Measurements from ENCODE around the gene LDHAL6A. TPM values are rescaled to one million over a fixed set of nuclear protein-coding genes. Genes with fewer than 3 reads are reported as not detected.

The LDHAL6A gene
- total and polyA plus RNA-seq, 2 donors (not counting 3 experiments of a cell fraction or from before 2014, with no cell fraction given): not detected

GRCh38 chr11:18461909-18462308, 6.3 kb downstream of the LDHAL6A start:
- FAIRE-seq (no peak), DNase-seq (ENCODE audit: low read depth, low spot score) (no peak)
- POLR2A ChIA-PET: no interaction called here
- Histone ChIP-seq H3K9me3 (replicated peaks; ENCODE audit: control insufficient read depth, insufficient read depth, low read length) (no peaks in the 10 kb centered on the region), H3K9me1 (replicated peaks; ENCODE audit: control insufficient read depth, extremely low read depth, insufficient read depth, low read length) (no peaks in the 10 kb centered on the region), H2AFZ (ENCODE audit: low read depth, low read length) (no peak overlapping the region), H3K4me2 (ENCODE audit: insufficient read depth, low read length) (no peak overlapping the region), H3K27me3 (ENCODE audit: control insufficient read depth in 2 of 2, insufficient read depth in 2 of 2, low read length in 2 of 2) (no peaks in the 10 kb centered on the region), H3K79me2 (ENCODE audit: control insufficient read depth, insufficient read depth, low read length) (no peaks in the 10 kb centered on the region), H3K36me3 (ENCODE audit: control insufficient read depth in 2 of 2, extremely low read depth in 1 of 2, insufficient read depth in 2 of 2, low read length in 2 of 2) (no peaks in the 10 kb centered on the region), H3K4me1 (ENCODE audit: control insufficient read depth, extremely low read depth, insufficient read depth, low read length) (peaks cover 5% of the 10 kb centered on the region), H4K20me1 (replicated peaks; ENCODE audit: control insufficient read depth, extremely low read depth, insufficient read depth, low read length) (no peaks in the 10 kb centered on the region), H3K4me3 (replicated peaks in 1 of 3; ENCODE audit: insufficient read depth in 1 of 3, low read depth in 1 of 3, low read length in 3 of 3) (no peak overlapping the region), H3K27ac (ENCODE audit: insufficient read depth, low read depth, low read length) (no peak overlapping the region), H3K9ac (replicated peaks; ENCODE audit: extremely low read depth, insufficient read depth, low read length) (no peak overlapping the region)
- TF ChIP-seq POLR2A (IDR thresholded peaks at IDR 0.05; ENCODE audit: low read depth, low read length) (no peak), CTCF (IDR thresholded peaks at IDR 0.05; ENCODE audit: extremely low read depth in 1 of 2, insufficient read depth in 1 of 2, low read depth in 1 of 2, low read length in 2 of 2) (no peak), EZH2 (IDR thresholded peaks at IDR 0.05; ENCODE audit: borderline replicate concordance, low read depth, low read length, severe bottlenecking) (no peak), MYC (IDR thresholded peaks at IDR 0.05; ENCODE audit: low read depth, low read length) (no peak), JUN (IDR thresholded peaks at IDR 0.05; ENCODE audit: borderline replicate concordance, insufficient read depth, insufficient read length, low read depth) (no peak), POLR2AphosphoS5 (IDR thresholded peaks at IDR 0.05; ENCODE audit: insufficient read depth, low read depth, low read length) (no peak)
- no TSS peak for BruUV-seq (replicated peaks)
- intact Hi-C loops (cut with micrococcal nuclease) (no loop called here), dilution Hi-C loops (cut with MboI; ENCODE audit: extremely low pct_ligation_motif_present, low sequenced_read_pairs) (no loop called here)
- CTCF ChIA-PET: no interaction called here

- dilution Hi-C loops (cut with MboI; ENCODE audit: extremely low pct_ligation_motif_present, low sequenced_read_pairs): no loop called here
- H3K79me2 ChIP-seq (ENCODE audit: control insufficient read depth, insufficient read depth, low read length): no peaks in the 10 kb centered on the region
- H3K36me3 ChIP-seq (ENCODE audit: control insufficient read depth in 2 of 2, extremely low read depth in 1 of 2, insufficient read depth in 2 of 2, low read length in 2 of 2): no peaks in the 10 kb centered on the region
- H3K4me3 ChIP-seq (replicated peaks in 1 of 3; ENCODE audit: insufficient read depth in 1 of 3, low read depth in 1 of 3, low read length in 3 of 3): no peak overlapping the region
- no TSS peak for BruUV-seq (replicated peaks)
- no peak overlapping the region for H3K27ac ChIP-seq (ENCODE audit: insufficient read depth, low read depth, low read length)
- no peaks in the 10 kb centered on the region for H3K9me3 ChIP-seq (replicated peaks; ENCODE audit: control insufficient read depth, insufficient read depth, low read length)
- no peaks in the 10 kb centered on the region for H3K9me1 ChIP-seq (replicated peaks; ENCODE audit: control insufficient read depth, extremely low read depth, insufficient read depth, low read length)
- no peak overlapping the region for H3K9ac ChIP-seq (replicated peaks; ENCODE audit: extremely low read depth, insufficient read depth, low read length)
- H3K4me1 ChIP-seq (ENCODE audit: control insufficient read depth, extremely low read depth, insufficient read depth, low read length): no peaks in the 10 kb centered on the region
- H4K20me1 ChIP-seq (replicated peaks; ENCODE audit: control insufficient read depth, extremely low read depth, insufficient read depth, low read length): no peaks in the 10 kb centered on the region
- ChIA-PET CTCF (no interaction called here), POLR2A (no interaction called here)
- H3K4me2 ChIP-seq (ENCODE audit: insufficient read depth, low read length): no peak overlapping the region
- intact Hi-C loops (cut with micrococcal nuclease): no loop called here
- FAIRE-seq (no peak), DNase-seq (ENCODE audit: low read depth, low spot score) (no peak)
- no peak overlapping the region for H2AFZ ChIP-seq (ENCODE audit: low read depth, low read length)
- H3K27me3 ChIP-seq (ENCODE audit: control insufficient read depth in 2 of 2, insufficient read depth in 2 of 2, low read length in 2 of 2): no peaks in the 10 kb centered on the region
- TF ChIP-seq JUN (IDR thresholded peaks at IDR 0.05; ENCODE audit: borderline replicate concordance, insufficient read depth, insufficient read length, low read depth) (no peak), CTCF (IDR thresholded peaks at IDR 0.05; ENCODE audit: extremely low read depth in 1 of 2, insufficient read depth in 1 of 2, low read depth in 1 of 2, low read length in 2 of 2) (no peak), EZH2 (IDR thresholded peaks at IDR 0.05; ENCODE audit: borderline replicate concordance, low read depth, low read length, severe bottlenecking) (no peak), GATA2 (IDR thresholded peaks at IDR 0.05; ENCODE audit: insufficient read depth, insufficient read length, low read depth, low read length) (no peak), MAX (IDR thresholded peaks at IDR 0.05; ENCODE audit: insufficient read depth, insufficient read length) (no peak), POLR2A (IDR thresholded peaks at IDR 0.05; ENCODE audit: low read depth, low read length) (no peak), MYC (IDR thresholded peaks at IDR 0.05; ENCODE audit: low read depth, low read length) (no peak), FOS (IDR thresholded peaks at IDR 0.05; ENCODE audit: borderline replicate concordance, insufficient read depth, low read length) (no peak), POLR2AphosphoS5 (IDR thresholded peaks at IDR 0.05; ENCODE audit: insufficient read depth, low read depth, low read length) (no peak)
These were observed 7.8 kb downstream of the LDHAL6A start for GRCh38 chr11:18463439-18463838.
